ENCODE results near the gene LRP2.

LRP2 gene

GRCh38 chr2:169225233-169225750 is 137.0 kb downstream of the LRP2 start:
- Mint-ChIP-seq H3K9me3 (no peaks in the 10 kb centered on the region), H3K4me3 (no peak overlapping the region), H3K27me3 (ENCODE audit: low read depth) (peaks cover 23% of the 10 kb centered on the region), H3K27ac (no peak overlapping the region), H3K36me3 (ENCODE audit: low read depth) (no peaks in the 10 kb centered on the region), H3K4me1 (ENCODE audit: low read depth) (peaks cover 4% of the 10 kb centered on the region)
- DNase-seq (ENCODE audit: low spot score), result no peak

- H3K4me1 Mint-ChIP-seq (ENCODE audit: low read depth), result peaks cover 4% of the 10 kb centered on the region
- no peaks in the 10 kb centered on the region for H3K9me3 Mint-ChIP-seq
- H3K36me3 Mint-ChIP-seq (ENCODE audit: low read depth), result no peaks in the 10 kb centered on the region
- no peak overlapping the region for H3K4me3 Mint-ChIP-seq
- no peak overlapping the region for H3K27ac Mint-ChIP-seq
- DNase-seq (ENCODE audit: low spot score), result no peak
- H3K27me3 Mint-ChIP-seq (ENCODE audit: low read depth), result peaks cover 12% of the 10 kb centered on the region
Observed at GRCh38 chr2:169222665-169223064, 139.7 kb downstream of the LRP2 start.

- no peak for DNase-seq (ENCODE audit: low spot score)
- no peak overlapping the region for H3K4me3 Mint-ChIP-seq
- H3K27me3 Mint-ChIP-seq (ENCODE audit: low read depth), result peaks cover 10% of the 10 kb centered on the region
- H3K4me1 Mint-ChIP-seq (ENCODE audit: low read depth), result peaks cover 4% of the 10 kb centered on the region
- no peaks in the 10 kb centered on the region for H3K36me3 Mint-ChIP-seq (ENCODE audit: low read depth)
- H3K27ac Mint-ChIP-seq, result no peak overlapping the region
- no peaks in the 10 kb centered on the region for H3K9me3 Mint-ChIP-seq
Observed at GRCh38 chr2:169221745-169222369, 140.5 kb downstream of the LRP2 start.

- Mint-ChIP-seq H3K4me1 (ENCODE audit: low read depth) (no peaks in the 10 kb centered on the region), H3K27ac (no peak overlapping the region), H3K4me3 (no peak overlapping the region), H3K36me3 (ENCODE audit: low read depth) (no peaks in the 10 kb centered on the region), H3K9me3 (no peaks in the 10 kb centered on the region), H3K27me3 (ENCODE audit: low read depth) (peaks cover 18% of the 10 kb centered on the region)
- DNase-seq (ENCODE audit: low spot score), result no peak
Observed at GRCh38 chr2:169210917-169211316, 151.4 kb downstream of the LRP2 start.

- Mint-ChIP-seq H3K27me3 (ENCODE audit: low read depth) (peaks cover 17% of the 10 kb centered on the region), H3K36me3 (ENCODE audit: low read depth) (no peaks in the 10 kb centered on the region)
Observed at GRCh38 chr2:169208026-169208425, 154.3 kb downstream of the LRP2 start.

GRCh38 chr2:169205176-169205575 is 157.2 kb downstream of the LRP2 start:
- no peak for DNase-seq (ENCODE audit: low spot score)
- no peaks in the 10 kb centered on the region for H3K36me3 Mint-ChIP-seq (ENCODE audit: low read depth)
- H3K4me1 Mint-ChIP-seq (ENCODE audit: low read depth), result no peaks in the 10 kb centered on the region
- no peaks in the 10 kb centered on the region for H3K9me3 Mint-ChIP-seq
- H3K4me3 Mint-ChIP-seq, result no peak overlapping the region
- H3K27ac Mint-ChIP-seq, result no peak overlapping the region
- peaks cover 17% of the 10 kb centered on the region for H3K27me3 Mint-ChIP-seq (ENCODE audit: low read depth)

More at GRCh38 chr2:169208026-169208425, 154.3 kb downstream of the LRP2 start:
- Mint-ChIP-seq H3K4me1 (ENCODE audit: low read depth) (no peaks in the 10 kb centered on the region), H3K9me3 (no peaks in the 10 kb centered on the region), H3K4me3 (no peak overlapping the region), H3K27ac (no peak overlapping the region)
- DNase-seq (ENCODE audit: low spot score), result no peak

- H3K4me3 Mint-ChIP-seq, result no peak overlapping the region
- H3K4me1 Mint-ChIP-seq (ENCODE audit: low read depth), result no peaks in the 10 kb centered on the region
- no peaks in the 10 kb centered on the region for H3K9me3 Mint-ChIP-seq
- no peak for DNase-seq (ENCODE audit: low spot score)
- H3K36me3 Mint-ChIP-seq (ENCODE audit: low read depth), result no peaks in the 10 kb centered on the region
- H3K27ac Mint-ChIP-seq, result no peak overlapping the region
- H3K27me3 Mint-ChIP-seq (ENCODE audit: low read depth), result peaks cover 13% of the 10 kb centered on the region
Observed at GRCh38 chr2:169203952-169204351, 158.4 kb downstream of the LRP2 start.

- Mint-ChIP-seq H3K27ac (no peak overlapping the region), H3K4me3 (no peak overlapping the region), H3K27me3 (ENCODE audit: low read depth) (peaks cover 4% of the 10 kb centered on the region), H3K36me3 (ENCODE audit: low read depth) (no peaks in the 10 kb centered on the region), H3K9me3 (no peaks in the 10 kb centered on the region), H3K4me1 (ENCODE audit: low read depth) (no peaks in the 10 kb centered on the region)
- no peak for DNase-seq (ENCODE audit: low spot score)
Observed at GRCh38 chr2:169200756-169201155, 161.6 kb downstream of the LRP2 start.

- H3K4me3 Mint-ChIP-seq, result no peak overlapping the region
- no peaks in the 10 kb centered on the region for H3K36me3 Mint-ChIP-seq (ENCODE audit: low read depth)
- no peak overlapping the region for H3K27ac Mint-ChIP-seq
Observed at GRCh38 chr2:169193618-169194017, 168.7 kb downstream of the LRP2 start.

GRCh38 chr2:169190197-169190775 is 172.0 kb downstream of the LRP2 start:
- Mint-ChIP-seq H3K27me3 (ENCODE audit: low read depth) (peaks cover 10% of the 10 kb centered on the region), H3K36me3 (ENCODE audit: low read depth) (no peaks in the 10 kb centered on the region), H3K4me1 (ENCODE audit: low read depth) (no peaks in the 10 kb centered on the region), H3K4me3 (no peak overlapping the region), H3K27ac (no peak overlapping the region), H3K9me3 (no peaks in the 10 kb centered on the region)
- no peak for DNase-seq (ENCODE audit: low spot score)

More at GRCh38 chr2:169193618-169194017, 168.7 kb downstream of the LRP2 start:
- no peak for DNase-seq (ENCODE audit: low spot score)
- no peaks in the 10 kb centered on the region for H3K4me1 Mint-ChIP-seq (ENCODE audit: low read depth)
- peaks cover 5% of the 10 kb centered on the region for H3K27me3 Mint-ChIP-seq (ENCODE audit: low read depth)
- no peaks in the 10 kb centered on the region for H3K9me3 Mint-ChIP-seq

- Mint-ChIP-seq H3K27ac (no peak overlapping the region), H3K4me3 (no peak overlapping the region), H3K27me3 (ENCODE audit: low read depth) (peaks cover 9% of the 10 kb centered on the region), H3K9me3 (no peaks in the 10 kb centered on the region), H3K36me3 (ENCODE audit: low read depth) (no peaks in the 10 kb centered on the region), H3K4me1 (ENCODE audit: low read depth) (no peaks in the 10 kb centered on the region)
- DNase-seq (ENCODE audit: low spot score), result no peak
Observed at GRCh38 chr2:169189132-169189531, 173.2 kb downstream of the LRP2 start.

- no peaks in the 10 kb centered on the region for H3K9me3 Mint-ChIP-seq
- H3K27me3 Mint-ChIP-seq (ENCODE audit: low read depth), result peaks cover 15% of the 10 kb centered on the region
- no peak for DNase-seq (ENCODE audit: low spot score)
- H3K36me3 Mint-ChIP-seq (ENCODE audit: low read depth), result no peaks in the 10 kb centered on the region
- H3K4me1 Mint-ChIP-seq (ENCODE audit: low read depth), result no peaks in the 10 kb centered on the region
- H3K27ac Mint-ChIP-seq, result no peak overlapping the region
- H3K4me3 Mint-ChIP-seq, result no peak overlapping the region
Observed at GRCh38 chr2:169185711-169186110, 176.6 kb downstream of the LRP2 start.

- H3K36me3 Mint-ChIP-seq (ENCODE audit: low read depth), result no peaks in the 10 kb centered on the region
- DNase-seq (ENCODE audit: low spot score), result no peak
- peaks cover 11% of the 10 kb centered on the region for H3K27me3 Mint-ChIP-seq (ENCODE audit: low read depth)
- no peaks in the 10 kb centered on the region for H3K4me1 Mint-ChIP-seq (ENCODE audit: low read depth)
- H3K4me3 Mint-ChIP-seq, result no peak overlapping the region
- no peaks in the 10 kb centered on the region for H3K9me3 Mint-ChIP-seq
- H3K27ac Mint-ChIP-seq, result no peak overlapping the region
Observed at GRCh38 chr2:169184074-169184473, 178.3 kb downstream of the LRP2 start.

- Mint-ChIP-seq H3K27me3 (ENCODE audit: low read depth) (peaks cover 11% of the 10 kb centered on the region), H3K27ac (no peak overlapping the region), H3K4me3 (no peak overlapping the region), H3K36me3 (ENCODE audit: low read depth) (no peaks in the 10 kb centered on the region), H3K9me3 (no peaks in the 10 kb centered on the region), H3K4me1 (ENCODE audit: low read depth) (no peaks in the 10 kb centered on the region)
- DNase-seq (ENCODE audit: low spot score), result no peak
Observed at GRCh38 chr2:169182573-169182972, 179.8 kb downstream of the LRP2 start.

Data from T-helper 2 cell treated with Interferon-gamma antibody and Interleukin-4, amounts not matched to agents 5 μg/mL and 100 μg/mL, for 36 hours (primary cell).